NCI-H2171 treated with DMSO at 0.1 percent for 48 hours (cell line): ENCODE measurements around the gene FILIP1L.

Experiments used
- DNase-seq: peaks from one replicate; lab custom pipeline; 2025; lab: John Stamatoyannopoulos, UW

Gene FILIP1L

GRCh38 chr3:100125161-100125938 is 11.0 kb upstream of the FILIP1L start:
- no peak for DNase-seq

GRCh38 chr3:100124201-100124761 is 10.0 kb upstream of the FILIP1L start:
- no peak for DNase-seq

GRCh38 chr3:100123112-100123511 is 8.8 kb upstream of the FILIP1L start:
- no peak for DNase-seq

- DNase-seq: no peak
Measured at GRCh38 chr3:100122321-100122720, 8.0 kb upstream of the FILIP1L start.

- DNase-seq: no peak
Measured at GRCh38 chr3:100120693-100121092, 6.4 kb upstream of the FILIP1L start.

- peak; percentile 48 for DNase-seq
Measured at GRCh38 chr3:100120012-100120411, 5.7 kb upstream of the FILIP1L start.

- no peak for DNase-seq
Measured at GRCh38 chr3:100117093-100117492, 2.8 kb upstream of the FILIP1L start.

GRCh38 chr3:100113723-100114412 is 433 bp downstream of the FILIP1L start:
- DNase-seq: no peak

GRCh38 chr3:100111728-100112127 is 2.6 kb downstream of the FILIP1L start:
- DNase-seq: no peak

GRCh38 chr3:100110162-100110561 is 4.1 kb downstream of the FILIP1L start:
- no peak for DNase-seq

- no peak for DNase-seq
Measured at GRCh38 chr3:100108464-100109079, 5.7 kb downstream of the FILIP1L start.

GRCh38 chr3:100107221-100107814 is 7.0 kb downstream of the FILIP1L start:
- DNase-seq: peak; percentile 33

GRCh38 chr3:100106531-100107141 is 7.7 kb downstream of the FILIP1L start:
- DNase-seq: peak; percentile 42

- peak; percentile 90 for DNase-seq
Measured at GRCh38 chr3:100106094-100106493, 8.2 kb downstream of the FILIP1L start.

GRCh38 chr3:100105501-100105900 is 8.8 kb downstream of the FILIP1L start:
- no peak for DNase-seq

GRCh38 chr3:100104817-100105413 is 9.4 kb downstream of the FILIP1L start:
- DNase-seq: no peak

- no peak for DNase-seq
Measured at GRCh38 chr3:100104442-100104798, 9.9 kb downstream of the FILIP1L start.

GRCh38 chr3:100103558-100104441 is 10.5 kb downstream of the FILIP1L start:
- no peak for DNase-seq

- DNase-seq: no peak
Measured at GRCh38 chr3:100102757-100103156, 11.5 kb downstream of the FILIP1L start.

GRCh38 chr3:100100425-100100824 is 13.9 kb downstream of the FILIP1L start:
- no peak for DNase-seq

- DNase-seq: no peak
Measured at GRCh38 chr3:100099621-100100020, 14.7 kb downstream of the FILIP1L start.
